HG03354 (cell line): ENCODE data around the gene TAAR5.
"Not testable (repeated sequence)": the region's sequence is repeated elsewhere in the genome, so short reads cannot be mapped to it uniquely, and the experiment has no call there.

ENCODE experiments used
- ATAC-seq: cut with Tn5 transposase; IDR thresholded peaks from one replicate; pipeline ENCODE4 v1.9.1; 2021; ENCODE audit warnings: mild to moderate bottlenecking; ENCODE audit not compliant: unreplicated experiment, poor library complexity, severe bottlenecking

TAAR5 gene

DNA sequence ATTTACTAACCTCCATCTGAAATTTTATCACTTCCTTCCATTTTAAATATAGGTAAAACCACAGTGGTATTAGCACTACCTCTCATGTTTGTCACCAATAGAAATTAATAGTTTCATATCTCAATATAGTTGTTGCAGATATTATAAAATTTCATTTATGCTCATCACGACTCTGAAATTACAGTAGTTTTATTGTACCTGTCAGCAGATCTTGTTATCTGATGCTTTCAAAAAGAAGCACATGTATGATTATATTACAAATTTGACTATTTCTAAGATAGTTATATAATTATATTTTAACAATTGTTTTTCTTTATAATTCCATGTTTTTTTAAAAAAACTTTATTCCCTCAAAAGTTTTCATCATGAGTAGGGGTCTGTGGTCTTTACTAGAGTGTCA, 4.8 kb downstream of the TAAR5 start:
- no peak for ATAC-seq

DNA sequence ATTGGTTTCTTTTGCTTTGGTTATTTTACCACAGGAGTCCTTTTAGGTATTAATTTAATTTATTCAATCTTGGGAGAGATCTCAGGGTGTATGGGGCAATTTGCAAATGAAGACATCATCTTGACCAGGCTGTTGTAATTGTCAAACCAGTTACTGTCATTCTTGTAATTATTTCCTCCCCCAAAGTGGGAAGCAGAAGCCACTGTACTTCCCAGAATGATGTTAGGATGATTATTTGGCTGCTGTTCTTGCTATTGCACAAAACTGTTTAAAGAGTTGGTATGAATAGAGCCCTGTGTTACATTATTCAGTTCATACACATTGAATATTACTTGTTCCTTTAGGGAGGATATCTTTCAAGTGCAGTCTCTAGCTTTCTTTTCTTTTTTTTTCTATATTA, 17.8 kb downstream of the TAAR5 start:
- ATAC-seq = no peak

GRCh38 chr6:132570221-132570777, 19.2 kb downstream of the TAAR5 start, which contains the start of gene TAAR6:
Gene TAAR6 (plus strand): TSS chr6:132570322. CDS start chr6:132570322, 0 bp downstream.
- no peak for ATAC-seq

DNA sequence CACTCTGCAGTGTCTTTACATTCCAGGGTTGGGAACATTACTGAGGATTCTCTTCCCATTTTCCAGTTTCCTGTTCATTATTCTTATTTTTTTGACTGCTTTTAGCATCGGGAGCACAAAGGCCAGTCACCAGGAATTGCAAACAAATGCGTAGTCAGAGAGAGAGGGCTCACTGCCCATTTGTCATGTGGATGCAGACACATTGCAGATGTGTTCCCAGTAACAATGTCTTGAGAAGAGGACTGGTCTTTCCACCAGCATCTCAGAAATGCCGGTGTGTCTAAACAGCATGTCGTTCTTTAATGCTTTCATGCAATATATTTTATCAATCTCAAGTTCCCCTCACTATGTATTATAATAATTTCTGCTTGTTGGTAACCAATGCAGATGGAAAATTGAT, 20.4 kb downstream of the TAAR5 start:
- ATAC-seq = no peak

- no peak for ATAC-seq
These were observed 20.9 kb downstream of the TAAR5 start for GRCh38 chr6:132568611-132569010.

GRCh38 chr6:132567566-132567965, 22.0 kb downstream of the TAAR5 start:
- ATAC-seq = no peak

DNA sequence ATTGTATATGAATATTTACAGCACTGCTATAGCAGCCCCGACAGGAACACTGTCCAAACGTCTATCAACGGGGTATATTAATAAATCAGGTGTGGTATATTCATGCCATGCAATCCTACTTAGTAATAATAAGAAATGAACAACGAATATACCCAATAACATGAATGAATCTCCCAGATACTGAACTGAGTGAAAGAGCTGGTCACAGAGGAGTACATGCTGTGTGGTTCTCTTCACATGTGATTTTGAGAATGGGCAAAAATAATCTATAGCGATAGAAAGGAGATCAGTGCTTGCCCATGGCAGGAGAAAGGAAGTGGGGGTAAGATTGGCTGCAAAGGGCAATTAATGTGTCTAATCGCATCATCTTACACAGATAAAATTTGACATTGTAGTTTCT, 23.1 kb downstream of the TAAR5 start:
- no peak for ATAC-seq

GRCh38 chr6:132560087-132560486, 29.5 kb downstream of the TAAR5 start:
- ATAC-seq = not testable (repeated sequence)

GRCh38 chr6:132552372-132552771, 37.2 kb downstream of the TAAR5 start, which contains the start of gene TAAR8:
Gene TAAR8 (plus strand): TSS chr6:132552672. CDS start chr6:132552693, 21 bp downstream.
- ATAC-seq = no peak

DNA sequence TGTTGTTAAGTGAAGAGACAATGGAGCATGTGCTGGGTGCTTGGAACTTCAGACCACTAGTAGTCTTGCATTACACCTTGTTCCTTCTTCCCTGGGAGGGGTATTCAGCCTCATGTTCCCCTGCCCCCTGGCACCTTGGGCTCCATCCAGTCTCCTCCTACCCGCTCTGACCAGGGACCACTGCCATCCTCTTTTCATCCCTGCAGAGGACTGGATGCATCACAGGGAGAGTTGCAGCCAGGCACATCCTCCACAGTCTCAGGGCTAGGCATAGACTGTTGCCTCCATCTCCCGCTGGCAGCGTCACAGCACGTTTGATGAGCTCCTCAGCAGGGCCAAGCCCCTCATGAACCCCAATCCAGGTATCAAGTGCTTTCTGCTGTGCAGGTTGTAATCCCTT, 38.3 kb downstream of the TAAR5 start:
- no peak for ATAC-seq

GRCh38 chr6:132548746-132549463, 40.6 kb downstream of the TAAR5 start:
- ATAC-seq = no peak

DNA sequence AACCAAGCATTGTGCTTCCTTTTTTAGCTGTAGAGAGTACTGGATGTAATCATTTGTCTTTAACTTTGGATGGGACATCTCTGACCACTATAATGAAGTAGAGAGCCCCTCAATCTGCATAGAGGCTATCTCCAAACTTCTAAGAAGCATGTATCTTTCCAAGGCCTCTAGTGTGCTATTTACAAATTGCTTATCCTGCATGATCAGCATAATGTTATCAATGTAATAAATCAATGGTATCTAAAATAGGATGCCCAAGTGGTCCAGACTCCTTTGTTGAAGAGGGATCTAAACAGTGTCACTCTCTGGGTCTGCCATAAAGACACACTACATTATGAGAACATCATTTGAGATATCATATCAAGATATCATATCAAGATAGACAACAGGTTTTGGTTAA, 44.7 kb downstream of the TAAR5 start:
- no peak for ATAC-seq
